Skeletal muscle satellite cell (primary cell): ENCODE data around the gene ARFGAP2.
A peak's percentile ranks its signal among the peaks of the same experiment; 100 is the strongest.

Experiments
- H3K27me3 ChIP-seq: 2 replicates; pipeline ENCODE4 v1.7.0; 2013; ENCODE audit warnings: low read length; ENCODE audit not compliant: control insufficient read depth, insufficient read depth
- H3K36me3 ChIP-seq: 2 replicates; pipeline ENCODE4 v1.7.0; 2013; ENCODE audit warnings: mild to moderate bottlenecking, control low read depth, low read length; ENCODE audit not compliant: insufficient read depth
- H3K4me1 ChIP-seq: 2 replicates; pipeline ENCODE4 v1.7.0; 2013; ENCODE audit warnings: low read length; ENCODE audit not compliant: control insufficient read depth, insufficient read depth
- H3K4me2 ChIP-seq: 2 replicates; pipeline ENCODE4 v1.7.0; 2013; ENCODE audit warnings: mild to moderate bottlenecking, low read length
- H3K4me3 ChIP-seq: 2 replicates; pipeline ENCODE4 v1.7.0; 2013; ENCODE audit warnings: low read length
- H3K9ac ChIP-seq: 2 replicates; pipeline ENCODE4 v1.7.0; 2013; ENCODE audit warnings: mild to moderate bottlenecking, low read depth, low read length, moderate library complexity
- H3K9me3 ChIP-seq: replicated peaks from 2 replicates; pipeline ENCODE4 v1.7.0; 2013; ENCODE audit warnings: mild to moderate bottlenecking, control low read depth, low read length

ARFGAP2 gene

GRCh38 chr11:47186700-47187695 is 10.3 kb upstream of the ARFGAP2 start:
- Histone ChIP-seq H3K27me3 (no peaks in the 10 kb centered on the region), H3K9me3 (no peaks in the 10 kb centered on the region), H3K36me3 (no peaks in the 10 kb centered on the region), H3K9ac (peak overlapping the region; percentile 48), H3K4me2 (peak overlapping the region; percentile 94), H3K4me3 (peak overlapping the region; percentile 77), H3K4me1 (peaks cover 40% of the 10 kb centered on the region)

- H3K4me2 ChIP-seq = peak within 1 kb of the TSS; percentile 94
- H3K27me3 ChIP-seq = no peaks in the 10 kb centered on the region
- no peaks in the 10 kb centered on the region for H3K9me3 ChIP-seq
- H3K4me3 ChIP-seq = peak within 1 kb of the TSS; percentile 77
- H3K36me3 ChIP-seq = no peaks in the 10 kb centered on the region
- peak within 1 kb of the TSS; percentile 79 for H3K9ac ChIP-seq
- H3K4me1 ChIP-seq = peaks cover 40% of the 10 kb centered on the region
These were observed 9.5 kb upstream of the ARFGAP2 start, which contains the start of gene PACSIN3 for GRCh38 chr11:47186076-47186699. Gene PACSIN3 (minus strand): TSS chr11:47186434. CDS start chr11:47182727, 3,707 bp downstream.

- H3K36me3 ChIP-seq = no peaks in the 10 kb centered on the region
- peaks cover 40% of the 10 kb centered on the region for H3K4me1 ChIP-seq
- H3K27me3 ChIP-seq = no peaks in the 10 kb centered on the region
- peak overlapping the region; percentile 77 for H3K4me3 ChIP-seq
- peak overlapping the region; percentile 79 for H3K9ac ChIP-seq
- no peaks in the 10 kb centered on the region for H3K9me3 ChIP-seq
- H3K4me2 ChIP-seq = peak overlapping the region; percentile 94
These were observed 8.8 kb upstream of the ARFGAP2 start for GRCh38 chr11:47185305-47186075.

GRCh38 chr11:47184711-47185304 is 8.1 kb upstream of the ARFGAP2 start:
- Histone ChIP-seq H3K4me2 (peak overlapping the region; percentile 94), H3K27me3 (no peaks in the 10 kb centered on the region), H3K9me3 (no peaks in the 10 kb centered on the region), H3K4me3 (peak overlapping the region; percentile 77), H3K36me3 (no peaks in the 10 kb centered on the region), H3K4me1 (peaks cover 40% of the 10 kb centered on the region), H3K9ac (peak overlapping the region; percentile 79)

- Histone ChIP-seq H3K9ac (no peak overlapping the region), H3K4me3 (no peak overlapping the region), H3K27me3 (no peaks in the 10 kb centered on the region), H3K36me3 (no peaks in the 10 kb centered on the region), H3K4me2 (no peak overlapping the region), H3K9me3 (no peaks in the 10 kb centered on the region), H3K4me1 (peaks cover 32% of the 10 kb centered on the region)
These were observed 7.3 kb upstream of the ARFGAP2 start for GRCh38 chr11:47183969-47184368.

- Histone ChIP-seq H3K4me1 (peaks cover 30% of the 10 kb centered on the region), H3K36me3 (no peaks in the 10 kb centered on the region), H3K9me3 (no peaks in the 10 kb centered on the region), H3K9ac (no peak overlapping the region), H3K4me2 (no peak overlapping the region), H3K27me3 (no peaks in the 10 kb centered on the region), H3K4me3 (no peak overlapping the region)
These were observed 6.6 kb upstream of the ARFGAP2 start for GRCh38 chr11:47183031-47183856.

GRCh38 chr11:47182380-47182779 is 5.7 kb upstream of the ARFGAP2 start:
- Histone ChIP-seq H3K4me1 (peaks cover 33% of the 10 kb centered on the region), H3K36me3 (no peaks in the 10 kb centered on the region), H3K9me3 (no peaks in the 10 kb centered on the region), H3K27me3 (no peaks in the 10 kb centered on the region), H3K4me3 (no peak overlapping the region), H3K4me2 (no peak overlapping the region), H3K9ac (no peak overlapping the region)

- Histone ChIP-seq H3K36me3 (no peaks in the 10 kb centered on the region), H3K4me1 (peaks cover 23% of the 10 kb centered on the region), H3K9me3 (no peaks in the 10 kb centered on the region), H3K4me2 (no peak overlapping the region), H3K27me3 (no peaks in the 10 kb centered on the region), H3K9ac (no peak overlapping the region), H3K4me3 (no peak overlapping the region)
These were observed 4.6 kb upstream of the ARFGAP2 start for GRCh38 chr11:47181271-47181670.

- Histone ChIP-seq H3K36me3 (no peaks in the 10 kb centered on the region), H3K4me3 (no peak overlapping the region), H3K4me1 (peaks cover 23% of the 10 kb centered on the region), H3K4me2 (no peak overlapping the region), H3K9ac (no peak overlapping the region), H3K9me3 (no peaks in the 10 kb centered on the region), H3K27me3 (no peaks in the 10 kb centered on the region)
These were observed 3.5 kb upstream of the ARFGAP2 start for GRCh38 chr11:47180006-47180787.

- no peaks in the 10 kb centered on the region for H3K27me3 ChIP-seq
- H3K4me1 ChIP-seq = peaks cover 18% of the 10 kb centered on the region
- no peaks in the 10 kb centered on the region for H3K9me3 ChIP-seq
- no peak overlapping the region for H3K4me3 ChIP-seq
- no peak overlapping the region for H3K9ac ChIP-seq
- no peaks in the 10 kb centered on the region for H3K36me3 ChIP-seq
- no peak overlapping the region for H3K4me2 ChIP-seq
These were observed 2.9 kb upstream of the ARFGAP2 start for GRCh38 chr11:47179655-47179991.
